RCC 7860 (cell line): ENCODE data around the gene SLC35A3.
A peak's percentile ranks its signal among the peaks of the same experiment; 100 is the strongest.
"Not testable (repeated sequence)": the region's sequence is repeated elsewhere in the genome, so short reads cannot be mapped to it uniquely, and the experiment has no call there.

ENCODE experiments used
- DNase-seq: peaks from one replicate; pipeline ENCODE4 v3.0.0-alpha.2; 2015; ENCODE audit warnings: low spot score
- FAIRE-seq: peaks from 2 replicates; lab custom pipeline; 2012; peaks lifted over from hg19 to GRCh38; lab: Jason Lieb, UNC

Gene SLC35A3

DNA sequence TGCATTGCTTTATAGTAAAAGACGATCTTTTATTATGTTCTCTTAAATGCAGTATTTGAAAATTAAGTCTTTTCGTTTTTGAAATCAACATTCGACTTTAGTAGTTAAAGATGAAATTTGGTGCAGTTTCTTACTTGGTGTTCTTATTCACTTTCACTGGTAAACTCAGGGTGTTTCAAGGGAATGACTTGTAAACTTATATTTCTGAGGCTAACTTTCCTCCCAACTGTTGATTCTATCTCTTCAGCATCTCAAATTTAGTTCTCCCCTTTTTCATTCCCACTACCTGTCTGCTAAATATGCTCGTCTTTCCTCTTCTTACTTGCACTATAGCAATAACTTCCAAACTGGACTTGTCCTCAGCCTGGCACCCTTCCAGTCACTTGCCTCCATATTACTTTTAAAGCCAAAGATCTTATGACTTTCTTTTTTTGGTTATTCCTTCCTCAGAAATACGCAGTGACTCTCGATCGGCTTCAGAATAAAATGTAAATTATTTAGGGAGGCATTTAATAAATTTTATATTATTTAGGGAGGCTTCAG lies 988 bp downstream of the SLC35A3 start:
- FAIRE-seq (no peak), DNase-seq (no peak)

DNA sequence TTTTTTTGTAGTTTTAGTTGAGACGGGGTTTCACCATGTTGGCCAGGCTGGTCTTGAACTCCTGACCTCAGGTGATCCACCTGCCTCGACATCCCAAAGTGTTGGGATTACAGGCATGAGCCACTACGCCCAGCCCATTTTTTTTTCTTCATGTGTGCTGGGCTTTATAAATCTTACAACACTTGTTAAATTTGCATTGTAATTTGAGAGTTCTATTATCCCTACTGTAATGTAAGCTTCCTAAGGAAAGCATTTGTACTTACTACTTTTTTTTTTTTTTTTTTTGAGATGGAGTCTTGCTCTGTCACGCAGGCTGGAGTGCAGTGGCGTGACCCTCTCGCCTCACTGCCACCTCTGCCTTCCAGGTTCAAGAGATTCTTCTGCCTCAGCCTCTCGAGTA lies 2.3 kb downstream of the SLC35A3 start:
- FAIRE-seq, DNase-seq: not testable (repeated sequence)

DNA sequence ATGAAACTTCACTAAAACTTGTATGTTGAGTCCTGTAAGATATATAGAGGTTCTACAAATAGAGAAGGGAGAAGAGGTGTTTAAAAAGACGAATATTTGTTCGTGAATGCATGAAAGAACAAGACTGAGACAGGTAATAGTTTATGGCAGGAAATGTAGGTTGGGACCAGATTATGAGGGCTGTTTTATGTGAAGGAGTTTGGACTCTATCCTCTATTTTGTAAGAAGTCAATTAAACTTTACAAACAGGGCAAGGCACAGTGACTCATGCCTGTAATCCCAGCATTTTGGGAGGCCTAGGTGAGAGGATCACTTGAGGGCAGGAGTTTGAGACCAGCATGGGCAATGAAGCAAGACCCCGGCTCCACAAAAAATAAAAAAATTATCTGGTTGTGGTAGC lies 5.7 kb downstream of the SLC35A3 start:
- DNase-seq (no peak), FAIRE-seq (no peak)

DNA sequence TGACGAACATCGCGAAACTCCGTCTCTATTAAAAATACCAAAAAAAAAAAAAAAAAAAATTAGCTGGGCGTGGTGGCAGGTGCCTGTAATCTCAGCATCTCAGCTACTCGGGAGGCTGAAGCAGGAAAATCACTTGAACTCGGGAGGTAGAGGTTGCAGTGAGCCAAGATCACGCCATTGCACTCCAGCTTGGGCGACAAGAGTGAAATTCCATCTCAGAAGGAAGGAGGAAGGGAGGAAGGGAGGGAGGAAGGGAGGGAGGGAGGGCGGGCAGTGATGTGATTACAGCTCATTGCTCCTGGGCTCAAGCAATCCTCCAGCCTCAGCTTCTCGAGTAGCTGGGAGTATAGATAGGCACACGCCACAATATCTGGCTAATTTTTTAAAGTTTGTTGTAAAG lies 7.5 kb downstream of the SLC35A3 start:
- FAIRE-seq, DNase-seq: not testable (repeated sequence)

DNA sequence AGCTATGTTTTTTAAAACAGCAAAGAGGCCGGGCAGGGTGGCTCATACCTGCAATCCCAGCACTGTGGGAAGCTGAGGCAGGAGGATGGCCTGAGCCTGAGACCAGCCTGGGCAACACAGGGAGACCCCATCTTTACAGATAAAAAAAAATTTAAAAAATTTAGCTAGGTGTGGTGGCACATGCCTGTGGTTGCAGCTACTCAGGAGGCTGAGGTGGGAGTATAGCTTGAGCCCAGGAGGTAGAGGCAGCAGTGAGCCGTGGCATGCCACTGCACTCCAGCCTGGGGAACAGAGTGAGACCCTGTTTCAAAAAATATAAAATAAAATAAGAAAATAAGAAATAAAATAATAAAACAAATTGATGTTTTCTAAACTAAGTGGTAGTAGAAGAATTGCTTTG lies 8.4 kb downstream of the SLC35A3 start:
- FAIRE-seq (no peak), DNase-seq (no peak)

DNA sequence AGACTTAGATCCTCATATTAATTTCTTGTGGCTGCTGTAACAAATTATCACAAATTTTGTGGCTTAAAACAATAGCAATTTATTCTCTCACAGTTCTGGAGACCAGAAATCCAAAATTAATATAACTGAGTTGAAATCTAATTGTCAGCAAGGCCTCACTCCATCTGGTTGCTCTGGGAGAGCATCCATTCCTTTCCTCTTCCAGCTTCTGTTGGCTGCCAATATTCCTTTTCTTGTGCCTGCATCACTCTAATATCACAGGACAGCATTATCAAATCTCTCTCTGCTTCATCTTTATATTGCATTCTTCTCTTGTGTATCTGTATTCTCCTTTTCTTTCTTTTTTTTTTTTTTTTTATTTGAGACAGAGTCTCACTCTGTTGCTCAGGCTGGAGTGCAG lies 9.3 kb downstream of the SLC35A3 start:
- no peak for DNase-seq

DNA sequence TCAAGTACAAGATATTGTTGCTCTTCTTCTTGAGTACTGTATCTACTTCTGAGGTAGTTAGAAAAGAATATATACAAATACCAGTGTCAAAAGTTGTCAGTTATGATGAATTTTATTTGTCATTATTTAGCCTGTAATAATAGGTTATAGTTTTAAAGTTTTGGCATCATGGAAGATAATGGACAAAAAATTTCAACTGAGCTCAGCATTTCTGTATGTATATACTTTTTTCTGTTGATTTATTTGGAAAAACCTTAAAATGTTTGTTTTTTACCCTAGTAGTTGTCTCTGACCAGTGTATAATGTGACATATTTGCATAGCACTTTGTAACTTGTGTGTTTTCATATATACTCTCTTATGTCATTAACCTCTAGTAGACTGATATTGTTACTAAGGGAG lies 11.1 kb downstream of the SLC35A3 start:
- no peak for FAIRE-seq

More for the DNA sequence above, 9.3 kb downstream of the SLC35A3 start:
- FAIRE-seq: no peak

DNA sequence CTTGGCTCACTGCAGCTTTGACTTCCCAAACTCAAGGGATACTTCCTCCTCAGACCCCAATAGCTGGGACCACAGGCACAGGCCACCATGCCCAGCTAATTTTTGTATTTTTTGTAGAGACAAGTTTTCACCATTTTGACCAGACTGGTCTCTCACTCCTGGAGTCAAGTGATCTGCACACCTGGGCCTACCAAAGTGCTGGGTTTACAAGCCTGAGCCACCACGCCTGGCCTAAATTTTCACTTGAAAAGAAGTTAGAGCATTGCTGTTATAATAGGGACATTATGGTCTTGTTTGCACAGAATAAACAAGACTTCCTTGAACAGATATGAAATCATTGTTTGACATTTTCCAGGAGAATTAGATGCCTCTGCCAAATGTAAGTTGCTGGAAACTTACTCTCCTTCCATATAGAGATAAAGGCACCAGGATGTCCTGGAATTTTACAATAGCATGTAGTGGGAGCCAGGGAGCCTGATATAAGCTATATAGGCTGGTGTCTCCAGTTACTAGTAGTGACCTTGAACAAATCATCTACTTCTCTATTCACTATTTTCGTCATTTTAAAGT lies 16.9 kb downstream of the SLC35A3 start:
- no peak for FAIRE-seq
- no peak for DNase-seq

More for the DNA sequence above, 11.1 kb downstream of the SLC35A3 start:
- DNase-seq: no peak

DNA sequence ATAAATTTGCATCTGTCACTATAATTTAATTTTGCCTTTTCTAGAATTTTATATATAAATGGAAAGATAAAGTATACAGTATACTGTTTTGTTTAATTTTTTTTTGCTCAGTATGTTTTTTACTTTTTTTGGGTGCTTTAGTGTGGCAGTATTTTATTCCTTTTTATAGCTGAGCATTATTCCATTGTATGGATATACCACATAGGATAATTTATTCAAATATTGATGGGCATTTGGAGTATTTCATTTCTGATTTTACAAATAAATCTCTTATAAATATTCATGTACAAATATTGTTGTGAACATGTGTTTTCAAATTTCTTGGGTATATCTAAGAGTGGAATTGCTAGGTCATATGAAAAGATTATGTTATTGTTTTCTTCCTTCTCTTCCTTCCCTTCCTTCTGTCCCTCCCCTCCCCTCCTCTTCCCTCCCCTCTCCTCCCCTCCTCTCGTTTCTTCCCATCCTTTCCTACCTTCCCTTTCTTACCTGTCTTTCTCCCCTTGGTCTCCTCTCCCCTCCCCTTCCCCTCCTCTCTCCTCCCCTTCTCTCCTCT lies 18.5 kb downstream of the SLC35A3 start:
- FAIRE-seq (no peak), DNase-seq (no peak)

DNA sequence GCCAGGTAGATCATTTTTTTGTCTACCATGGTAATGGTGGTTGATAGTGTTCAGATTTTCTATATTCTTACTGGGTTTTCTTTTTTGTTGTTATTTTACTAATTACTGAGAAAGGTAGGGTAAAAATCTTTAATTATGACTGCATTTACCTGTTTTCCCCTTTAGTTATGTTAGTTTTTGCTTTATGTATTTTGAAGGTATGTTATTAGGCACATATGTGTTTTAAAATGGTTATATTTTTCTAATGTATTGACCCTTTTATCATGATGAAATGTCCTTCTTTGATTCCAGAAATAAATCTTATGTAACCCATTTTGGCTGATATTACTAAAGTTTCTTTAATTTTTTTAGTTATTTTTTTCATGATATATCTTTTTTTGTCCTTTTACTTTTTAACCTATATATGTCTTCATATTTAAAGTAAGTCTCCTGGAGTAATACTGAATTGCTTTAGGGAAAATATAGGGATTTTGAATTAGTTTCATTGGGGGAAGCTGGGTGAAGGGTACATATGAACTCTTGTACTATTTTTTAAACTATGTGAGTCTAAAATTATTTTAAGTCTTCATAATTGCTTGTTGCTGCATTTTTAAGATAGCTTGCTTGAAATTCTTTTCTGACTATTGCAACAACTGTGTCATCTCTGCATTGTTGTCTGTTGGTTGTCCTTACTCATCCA lies 22.4 kb downstream of the SLC35A3 start:
- FAIRE-seq: no peak
- no peak for DNase-seq

DNA sequence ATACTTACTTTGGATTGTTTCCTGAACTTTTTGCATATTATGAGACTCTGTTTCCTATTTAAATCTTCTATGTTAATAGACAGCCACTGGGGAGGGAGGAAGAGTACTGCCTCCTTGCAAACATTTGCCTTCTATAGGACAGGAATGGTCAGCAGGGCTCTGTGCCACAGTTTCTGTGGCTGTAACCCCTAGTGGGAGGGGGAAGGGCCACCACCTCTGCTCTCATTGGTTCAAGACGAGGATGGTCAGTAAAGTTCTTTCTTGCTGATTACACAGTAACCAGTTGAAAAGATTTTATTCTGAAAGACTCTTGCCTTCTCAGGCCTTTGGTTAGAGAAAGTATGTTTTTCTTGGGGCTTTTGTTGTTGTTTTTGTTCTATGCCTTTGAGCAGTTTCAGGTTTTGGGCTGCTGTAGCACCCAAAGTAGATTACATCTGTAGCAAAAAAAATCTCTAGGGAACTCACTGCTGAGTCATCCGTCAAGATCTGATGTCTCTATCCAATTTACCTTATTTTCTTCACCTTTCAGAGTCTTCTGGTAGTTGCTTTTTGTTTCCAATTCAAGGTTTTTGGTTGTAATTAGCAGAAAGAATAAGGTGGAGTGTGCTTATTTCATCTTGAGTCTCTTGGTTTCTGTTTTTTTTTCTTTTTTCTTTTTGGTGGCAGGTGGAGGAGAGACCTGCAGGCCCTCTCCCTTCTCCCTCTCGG lies 23.1 kb downstream of the SLC35A3 start:
- no peak for DNase-seq
- FAIRE-seq: no peak

DNA sequence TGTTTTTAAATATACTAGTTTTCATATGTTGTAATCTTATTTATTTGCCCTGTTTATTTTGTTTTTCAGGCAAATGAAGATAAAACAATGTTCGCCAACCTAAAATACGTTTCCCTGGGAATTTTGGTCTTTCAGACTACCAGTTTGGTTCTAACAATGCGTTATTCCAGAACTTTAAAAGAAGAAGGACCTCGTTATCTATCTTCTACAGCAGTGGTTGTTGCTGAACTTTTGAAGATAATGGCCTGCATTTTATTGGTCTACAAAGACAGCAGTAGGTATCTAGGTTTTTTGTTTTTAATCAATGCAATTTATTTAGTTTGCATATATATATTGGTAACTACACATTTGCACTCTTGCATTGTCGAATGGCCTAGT lies 23.7 kb downstream of the SLC35A3 start:
- DNase-seq (no peak), FAIRE-seq (no peak)

DNA sequence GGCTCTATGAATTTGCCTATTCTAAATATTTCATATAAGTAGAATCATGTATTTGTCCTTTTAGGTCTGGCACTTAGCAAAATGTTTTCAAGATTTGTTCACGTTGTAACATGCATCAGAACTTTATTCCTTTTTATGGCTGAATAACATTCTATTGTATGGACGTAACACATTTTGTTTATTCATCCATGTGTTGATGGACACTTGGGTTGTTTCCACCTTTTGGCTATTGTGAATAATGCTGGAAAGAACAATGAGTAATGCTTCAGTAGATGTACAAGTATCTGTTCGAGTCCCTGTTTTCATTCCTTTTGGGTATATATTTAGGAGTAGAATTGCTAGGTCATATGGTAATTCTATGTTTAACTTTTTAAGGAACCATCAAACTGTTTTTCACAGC lies 24.7 kb downstream of the SLC35A3 start:
- FAIRE-seq (no peak), DNase-seq (no peak)

DNA sequence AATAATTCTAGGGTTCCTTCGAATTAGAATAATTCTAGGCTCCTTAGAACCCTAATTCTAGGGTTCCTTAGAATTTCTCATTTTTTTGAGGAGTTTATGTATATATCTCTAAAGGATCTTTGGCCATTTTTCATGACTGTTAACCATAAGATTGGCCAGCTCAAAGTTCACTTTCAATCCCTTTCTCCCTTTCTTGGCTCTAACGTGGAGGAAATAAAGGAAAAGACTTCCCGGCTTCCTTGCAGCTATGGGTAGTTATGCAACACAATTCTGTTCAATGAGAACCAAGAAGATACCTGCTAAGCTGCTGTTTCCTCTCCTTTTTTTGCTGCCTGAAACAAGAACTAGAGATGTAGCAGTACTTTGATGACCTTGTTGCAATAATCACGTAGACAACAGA lies 27.2 kb downstream of the SLC35A3 start:
- FAIRE-seq: no peak

DNA sequence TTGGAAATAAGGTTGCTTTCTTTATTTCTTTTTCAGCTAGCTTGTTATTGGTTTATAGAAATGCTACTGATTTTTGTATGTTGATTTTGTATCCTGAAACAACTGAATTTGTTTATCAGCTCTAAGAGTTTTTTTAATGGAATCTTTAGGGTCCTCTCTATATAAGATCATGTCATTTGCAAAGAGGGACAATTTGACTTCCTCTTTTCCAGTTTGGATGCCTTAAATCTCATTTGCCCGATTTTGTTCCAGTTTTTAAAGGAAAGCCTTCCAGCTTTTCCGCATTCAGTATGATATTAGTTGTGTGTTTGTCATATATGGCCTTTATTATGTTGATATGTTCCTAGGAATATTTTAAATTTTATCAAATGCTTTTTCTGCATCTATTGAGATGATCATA lies 31.7 kb downstream of the SLC35A3 start:
- DNase-seq (no peak), FAIRE-seq (no peak)

More for the DNA sequence above, 27.2 kb downstream of the SLC35A3 start:
- no peak for DNase-seq

DNA sequence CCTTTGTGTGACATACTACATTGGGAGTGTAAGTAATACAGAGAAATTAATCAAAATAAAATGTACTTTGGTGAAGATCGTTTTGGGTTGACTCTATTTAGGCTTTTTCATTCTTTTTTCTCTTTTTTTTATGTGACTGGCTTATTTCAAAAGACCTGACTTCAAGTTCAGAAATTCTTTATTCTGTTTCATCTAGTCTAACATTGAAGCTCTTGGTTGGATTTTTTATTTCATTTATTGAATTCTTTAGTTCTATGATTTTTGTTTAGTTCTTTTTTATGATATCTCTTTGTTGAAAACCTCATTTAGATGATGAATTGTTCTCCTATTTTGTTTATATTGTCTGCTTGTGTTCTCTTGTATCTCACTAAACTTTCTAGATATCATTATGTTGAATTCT lies 35.6 kb downstream of the SLC35A3 start:
- FAIRE-seq (peak; percentile 34), DNase-seq (no peak)

DNA sequence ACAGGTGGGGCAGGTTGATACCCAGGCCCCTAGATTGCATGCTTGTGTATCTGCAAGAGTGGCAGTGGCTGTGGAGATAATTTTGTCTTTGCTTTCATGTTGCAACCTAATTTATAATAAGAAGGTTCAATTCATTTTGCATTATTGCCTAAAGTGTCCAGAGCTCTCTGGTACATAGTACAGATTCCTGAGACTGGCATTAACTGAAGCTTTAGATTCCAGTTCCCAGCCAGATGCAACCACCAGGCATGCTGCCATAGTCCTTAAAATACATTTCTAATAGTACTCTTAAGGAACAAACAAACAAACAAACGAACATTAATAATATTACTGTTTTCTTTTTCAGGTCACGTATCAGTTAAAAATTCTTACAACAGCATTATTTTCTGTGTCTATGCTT lies 36.9 kb downstream of the SLC35A3 start:
- FAIRE-seq (no peak), DNase-seq (no peak)

DNA sequence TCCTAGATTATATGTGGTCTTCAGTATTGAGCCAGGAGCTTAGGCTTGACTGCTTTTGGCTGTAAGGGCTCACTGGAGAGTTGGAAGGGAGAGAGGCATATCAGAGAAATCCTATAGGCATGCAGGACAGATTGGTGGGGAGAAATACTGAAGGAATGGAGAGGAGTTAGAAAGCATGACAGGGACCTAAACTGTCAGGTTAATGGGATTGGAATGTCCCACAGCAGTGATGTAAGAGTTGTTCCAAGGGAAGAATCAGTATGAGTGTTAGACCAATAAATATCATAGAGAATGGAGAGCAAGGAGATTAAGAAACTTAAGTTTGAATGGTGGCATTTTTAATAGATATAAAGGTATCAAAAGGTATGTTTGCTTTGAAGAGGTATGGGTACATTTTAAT lies 39.7 kb downstream of the SLC35A3 start:
- DNase-seq (peak; percentile 31), FAIRE-seq (no peak)

DNA sequence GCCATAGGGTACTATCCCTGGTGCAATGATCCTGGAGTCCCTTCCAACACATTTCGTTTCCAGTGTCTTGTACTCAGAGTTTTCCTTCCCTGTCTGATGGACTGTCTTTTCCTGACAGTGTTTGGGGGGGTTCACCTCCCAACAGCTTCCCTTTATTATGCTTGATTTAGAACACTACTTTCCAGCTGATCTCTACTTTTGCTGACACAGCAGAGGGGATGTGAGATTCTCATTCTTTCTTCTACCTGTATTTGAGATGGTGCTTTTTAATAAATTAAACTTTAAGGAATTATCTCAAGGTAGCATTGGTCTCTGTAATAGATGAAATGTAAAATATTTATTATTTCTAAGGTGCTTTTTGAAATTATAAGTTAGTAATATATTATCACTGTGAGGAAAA lies 41.0 kb downstream of the SLC35A3 start:
- FAIRE-seq: no peak

DNA sequence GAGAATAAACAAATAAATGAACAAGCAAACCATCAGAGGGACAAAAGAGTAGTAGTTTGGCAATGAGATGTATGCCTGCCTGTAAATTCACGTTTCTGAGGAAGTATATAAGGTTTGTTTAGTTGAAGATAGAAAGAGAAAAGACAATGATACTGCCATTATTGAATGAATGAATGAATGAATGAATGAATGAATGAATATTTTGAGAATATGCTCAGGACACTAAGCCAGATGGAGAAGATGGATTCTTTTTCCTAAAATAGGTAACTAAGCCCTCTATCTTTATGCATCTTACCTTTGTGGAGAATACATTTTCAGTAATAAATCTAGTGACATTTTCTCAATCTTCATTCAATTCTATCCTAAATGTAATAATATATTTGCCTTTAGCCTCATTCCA lies 49.4 kb downstream of the SLC35A3 start:
- no peak for FAIRE-seq

More for the DNA sequence above, 41.0 kb downstream of the SLC35A3 start:
- no peak for DNase-seq

DNA sequence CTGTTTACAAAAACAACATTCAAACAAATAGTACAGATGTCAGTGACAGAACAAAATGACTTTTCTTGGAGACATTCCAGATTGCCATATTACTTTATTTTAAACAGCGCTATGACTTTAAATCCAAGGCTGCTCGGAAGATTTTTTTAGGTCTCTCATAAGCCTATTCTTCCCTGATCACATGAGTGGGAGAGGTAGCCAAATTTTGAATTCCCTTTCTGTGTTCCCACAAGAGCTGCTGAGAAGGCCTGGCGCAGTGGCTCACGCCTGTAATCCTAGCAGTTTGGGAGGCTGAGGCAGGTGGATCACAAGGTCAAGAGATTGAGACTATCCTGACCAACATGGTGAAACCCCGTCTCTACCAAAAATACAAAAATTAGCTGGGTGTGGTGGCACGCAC lies 53.7 kb downstream of the SLC35A3 start:
- no peak for FAIRE-seq
- no peak for DNase-seq

More for the DNA sequence above, 49.4 kb downstream of the SLC35A3 start:
- DNase-seq: no peak

DNA sequence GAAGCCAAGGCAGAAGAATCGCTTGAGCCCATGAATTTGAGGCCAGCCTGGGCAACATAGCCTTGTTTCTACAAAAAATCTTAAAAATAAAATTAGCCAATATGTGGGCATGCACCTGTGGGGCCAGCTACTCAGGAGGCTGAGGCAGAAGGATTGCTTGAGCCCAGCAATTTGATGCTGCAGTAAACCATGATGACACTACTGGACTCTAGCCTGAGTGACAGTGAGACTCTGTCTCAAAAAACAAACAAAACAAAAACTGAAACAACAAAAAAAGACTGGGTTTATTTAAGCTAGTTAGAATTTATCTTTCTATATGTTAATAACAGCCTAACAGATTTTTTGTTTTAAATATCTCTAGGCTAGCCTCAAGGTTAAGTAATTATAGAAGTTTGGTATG lies 57.4 kb downstream of the SLC35A3 start:
- FAIRE-seq (no peak), DNase-seq (no peak)
